ENCODE measurements around the gene ABL2. TPM values are rescaled to one million over a fixed set of nuclear protein-coding genes. Genes with fewer than 3 reads are reported as not detected.

ABL2 gene
- total and polyA plus RNA-seq, 2 donors (not counting 3 experiments of a cell fraction or from before 2014, with no cell fraction given) = 41.8 to 158 TPM

- no peak for TF ChIP-seq POLR2AphosphoS5 (IDR thresholded peaks at IDR 0.05; ENCODE audit: insufficient read depth, low read depth, low read length)
- TF ChIP-seq GATA2 (IDR thresholded peaks at IDR 0.05; ENCODE audit: insufficient read depth, insufficient read length, low read depth, low read length) = no peak
- TF ChIP-seq CTCF (IDR thresholded peaks at IDR 0.05; ENCODE audit: extremely low read depth in 1 of 2, insufficient read depth in 1 of 2, low read depth in 1 of 2, low read length in 2 of 2) = no peak
- TF ChIP-seq MAX (IDR thresholded peaks at IDR 0.05; ENCODE audit: insufficient read depth, insufficient read length) = no peak
- no peak for TF ChIP-seq MYC (IDR thresholded peaks at IDR 0.05; ENCODE audit: low read depth, low read length)
- no peak for TF ChIP-seq EZH2 (IDR thresholded peaks at IDR 0.05; ENCODE audit: borderline replicate concordance, low read depth, low read length, severe bottlenecking)
- no peak for FAIRE-seq
Measured at GRCh38 chr1:179187735-179188471, 41.6 kb downstream of the ABL2 start.

More at GRCh38 chr1:179187735-179188471, 41.6 kb downstream of the ABL2 start:
- H3K27me3 ChIP-seq (ENCODE audit: control insufficient read depth in 2 of 2, insufficient read depth in 2 of 2, low read length in 2 of 2) = no peaks in the 10 kb centered on the region
- DNase-seq (ENCODE audit: low read depth, low spot score) = no peak
- no peak overlapping the region for H3K4me2 ChIP-seq (ENCODE audit: insufficient read depth, low read length)
- POLR2A ChIA-PET = interaction anchor here (0.6 kb wide), 1 partner anchor 62 kb away, joined by 3 read pairs; no protein-coding TSS in a partner anchor
- H3K4me1 ChIP-seq (ENCODE audit: control insufficient read depth, extremely low read depth, insufficient read depth, low read length) = peaks cover 8% of the 10 kb centered on the region
- H3K36me3 ChIP-seq (ENCODE audit: control insufficient read depth in 2 of 2, extremely low read depth in 1 of 2, insufficient read depth in 2 of 2, low read length in 2 of 2) = no peaks in the 10 kb centered on the region
- intact Hi-C loops (cut with micrococcal nuclease) (no loop called here), dilution Hi-C loops (cut with MboI; ENCODE audit: extremely low pct_ligation_motif_present, low sequenced_read_pairs) (no loop called here)
- no peak overlapping the region for H2AFZ ChIP-seq (ENCODE audit: low read depth, low read length)
- CTCF ChIA-PET = no interaction called here
- no peak overlapping the region for H3K4me3 ChIP-seq (replicated peaks in 1 of 3; ENCODE audit: insufficient read depth in 1 of 3, low read depth in 1 of 3, low read length in 3 of 3)
- H3K9me3 ChIP-seq (replicated peaks; ENCODE audit: control insufficient read depth, insufficient read depth, low read length) = no peaks in the 10 kb centered on the region
- H3K79me2 ChIP-seq (ENCODE audit: control insufficient read depth, insufficient read depth, low read length) = peaks cover 41% of the 10 kb centered on the region
- H3K9ac ChIP-seq (replicated peaks; ENCODE audit: extremely low read depth, insufficient read depth, low read length) = no peak overlapping the region
- H3K9me1 ChIP-seq (replicated peaks; ENCODE audit: control insufficient read depth, extremely low read depth, insufficient read depth, low read length) = no peaks in the 10 kb centered on the region
- no TSS peak for BruUV-seq (replicated peaks)
- no peak overlapping the region for H3K27ac ChIP-seq (ENCODE audit: insufficient read depth, low read depth, low read length)
- H4K20me1 ChIP-seq (replicated peaks; ENCODE audit: control insufficient read depth, extremely low read depth, insufficient read depth, low read length) = peaks cover 3% of the 10 kb centered on the region

Measured in endothelial cell of umbilical vein (primary cell).